HepG2 (cell line): ENCODE data around the gene NTS. TPM values are rescaled to one million over a fixed set of nuclear protein-coding genes. Genes with fewer than 3 reads are reported as not detected.

Source experiments
- ATAC-seq: fragments of 200-7000 bp; cut with Tn5 transposase; 3 replicates; pipeline ENCODE4 v1.9.1; 2020; ENCODE audit warnings: mild to moderate bottlenecking, moderate library complexity
- BruUV-seq: library from RNA; stranded (reverse); fragments of 400-500 nt; replicated peaks from 2 replicates; lab custom pipeline; 2021; lab: Mats Ljungman, UMichigan
- CTCF ChIA-PET: fragments of 300-600 bp; formaldehyde crosslinking; extraction: SDS; loops from one replicate; lab custom pipeline; 2021; ENCODE audit warnings: low total read pairs, inconsistent platforms, low intra/inter-chr PET ratio; lab: Yijun Ruan, JAX
- POLR2A ChIA-PET: fragments of 350-600 bp; sonication (Branson Sonifier 250); formaldehyde crosslinking; loops from one replicate; lab custom pipeline; 2020; ENCODE audit warnings: antibody characterized with exemption, inconsistent platforms; lab: Yijun Ruan, JAX
- DNase-seq: peaks from one replicate; pipeline ENCODE4 v3.0.0-alpha.2; 2015; ENCODE audit warnings: low spot score
- FAIRE-seq: peaks from 3 replicates; lab custom pipeline; 2011; peaks lifted over from hg19 to GRCh38; lab: Jason Lieb, UNC
- H2AFZ ChIP-seq: one replicate; pipeline ENCODE4 v1.6.1; 2011; ENCODE audit warnings: low read length, inconsistent platforms
- H3K27ac ChIP-seq: fragments of 300-600 bp; 3 replicates; pipeline ENCODE4 v1.8.0; 2011; ENCODE audit warnings: mixed run types, mild to moderate bottlenecking, mixed read lengths, low read length, inconsistent platforms; ENCODE audit not compliant: insufficient read depth; ENCODE audit errors: extremely low read length
- H3K27me3 ChIP-seq, 2 experiments: fragments of 200-600 bp in 1 of 2; 2 replicates in 1 of 2; 3 replicates in 1 of 2; pipeline versions ENCODE4 v1.6.0 to v1.8.0; 2011; ENCODE audit warnings: low read length in 2 of 2, mild to moderate bottlenecking in 2 of 2, moderate library complexity in 2 of 2, inconsistent platforms in 1 of 2; ENCODE audit not compliant: insufficient read depth in 2 of 2, control insufficient read depth in 1 of 2
- H3K36me3 ChIP-seq, 2 experiments: fragments of 200-600 bp in 1 of 2; replicated peaks in 1 of 2; 2 replicates in 1 of 2; 3 replicates in 1 of 2; pipeline versions ENCODE4 v1.5.1 to v1.8.0; 2011; ENCODE audit warnings: low read length in 2 of 2, inconsistent platforms in 1 of 2; ENCODE audit not compliant: insufficient read depth in 2 of 2, control insufficient read depth in 1 of 2
- H3K4me1 ChIP-seq: 2 replicates; pipeline ENCODE4 v1.5.1; 2012; ENCODE audit warnings: low read length, inconsistent platforms; ENCODE audit not compliant: insufficient read depth
- H3K4me2 ChIP-seq: 2 replicates; pipeline ENCODE4 v1.6.0; 2011; ENCODE audit warnings: low read depth, low read length, inconsistent platforms
- H3K4me3 ChIP-seq, 3 experiments: fragments of 200-600 bp in 1 of 3; sonication (generic), shearing (Covaris generic) in 1 of 3; replicated peaks in 1 of 3; 2 replicates each; pipeline ENCODE4 v1.5.1; 2011 to 2016; ENCODE audit warnings: low read length in 3 of 3, inconsistent platforms in 2 of 3, low read depth in 2 of 3, mild to moderate bottlenecking in 2 of 3, control low read depth in 1 of 3, mixed read lengths in 1 of 3; ENCODE audit not compliant: insufficient read depth in 1 of 3
- H3K79me2 ChIP-seq: one replicate; pipeline ENCODE4 v1.6.1; 2011; ENCODE audit warnings: low read length, inconsistent platforms; ENCODE audit not compliant: insufficient read depth
- H3K9ac ChIP-seq: 2 replicates; pipeline ENCODE4 v1.6.0; 2011; ENCODE audit warnings: mild to moderate bottlenecking, low read depth, low read length, inconsistent platforms; ENCODE audit not compliant: insufficient read depth
- H3K9me3 ChIP-seq: 2 replicates; pipeline ENCODE4 v1.5.1; 2012; ENCODE audit warnings: mild to moderate bottlenecking, low read length
- H4K20me1 ChIP-seq: 2 replicates; pipeline ENCODE4 v1.6.0; 2011; ENCODE audit warnings: inconsistent platforms, mild to moderate bottlenecking, low read length, moderate library complexity; ENCODE audit not compliant: insufficient read depth
- SMC3 ChIP-seq: IDR thresholded peaks from 2 replicates; pipeline ENCODE4 v1.6.1; 2011; ENCODE audit warnings: low read length, improper control_type of control experiment
- STAG1 ChIP-seq: sonication (generic); formaldehyde crosslinking; IDR thresholded peaks from 2 replicates; pipeline ENCODE4 v1.4.0; 2020; ENCODE audit warnings: missing genetic modification reagents
- ZNF12 ChIP-seq: sonication (generic); formaldehyde crosslinking; IDR thresholded peaks from 2 replicates; pipeline ENCODE4 v1.5.0; 2020; ENCODE audit warnings: missing genetic modification reagents
- ZNF251 ChIP-seq: sonication (generic); formaldehyde crosslinking; IDR thresholded peaks from 2 replicates; pipeline ENCODE4 v1.9.0; 2021; ENCODE audit warnings: mild to moderate bottlenecking, missing genetic modification reagents
- ZNF572 ChIP-seq: sonication (generic); formaldehyde crosslinking; IDR thresholded peaks from 2 replicates; pipeline ENCODE4 v1.5.1; 2020; ENCODE audit warnings: mild to moderate bottlenecking, missing genetic modification reagents
- WGBS: methylation state at CpG from one replicate; pipeline ENCODE4 v1.1.6; 2017; ENCODE audit warnings: low lambda C conversion rate; 5-methylcytosine and 5-hydroxymethylcytosine counted together
- in situ Hi-C: cut with HindIII; loops from 2 replicates; pipeline ENCODE4 v1.10.0; 2017; ENCODE audit warnings: low pct_unique_long_range_greater_than_20kb; ENCODE audit not compliant: extremely low pct_ligation_motif_present
- intact Hi-C: fragments of 100-400 bp; cut with micrococcal nuclease; formaldehyde crosslinking; loops from one replicate; pipeline ENCODE4 v1.10.0; 2022; ENCODE audit not compliant: unreplicated experiment
- polyA plus RNA-seq, 8 experiments: library from polyadenylated mRNA; depleted of rRNA in 3 of 8; stranded (reverse) in 7 of 8; unstranded in 1 of 8; fragments of >200 nt; fragmentation: Illumina TruSeq in 4 of 8; extraction: Trizol in 4 of 8; gene quantifications; 2 replicates each; pipeline versions ENCODE4 v1.2.1 to v1.2.3, GENCODE V29; 2011 to 2016; ENCODE audit warnings: low read depth in 4 of 8, missing spikeins in 1 of 8, mixed read lengths in 1 of 8; ENCODE audit not compliant: insufficient read depth in 1 of 8
- total RNA-seq, 5 experiments: library from RNA; depleted of rRNA; stranded (reverse); fragments of >200 nt; fragmentation: Illumina TruSeq; extraction: Trizol; gene quantifications; 2 replicates each; pipeline ENCODE4 v1.2.3, GENCODE V29; 2016; ENCODE audit warnings: low read depth in 1 of 5
- TF ChIP-seq, protein P1 (sequence below): sonication (generic); formaldehyde crosslinking; IDR thresholded peaks from 2 replicates; pipeline ENCODE4 v1.5.0; 2020; ENCODE audit warnings: mild to moderate bottlenecking, missing genetic modification reagents, moderate library complexity
- TF ChIP-seq, protein P2 (sequence below): sonication (generic); formaldehyde crosslinking; IDR thresholded peaks from 2 replicates; pipeline ENCODE4 v1.4.0; 2020; ENCODE audit warnings: missing genetic modification reagents, borderline replicate concordance

NTS gene
- total and polyA plus RNA-seq, 2 of the 13 experiments (the other 11 are each of a cell fraction or from before 2014, with no cell fraction given), result 0.05 to 0.13 TPM

- intact Hi-C loops, result loop anchor here (1.0 kb wide), 2 partner anchors 297 to 404 kb away; no protein-coding TSS in a partner anchor
- no peaks in the 10 kb centered on the region for H3K4me1 ChIP-seq
- no peaks in the 10 kb centered on the region for H3K27me3 ChIP-seq
- ChIA-PET POLR2A (no interaction called here), CTCF (interaction anchor here (0.8 to 1.7 kb wide), 3 partner anchors 297 to 448 kb away, joined by 3 to 5 read pairs (median 5); no protein-coding TSS in a partner anchor)
- DNase-seq, result peak; percentile 47
- no peaks in the 10 kb centered on the region for H3K36me3 ChIP-seq
- no peak overlapping the region for H3K9ac ChIP-seq
- FAIRE-seq, result peak; percentile 30
- in situ Hi-C loops, result loop anchor here (5.0 kb wide), 1 partner anchor 405 kb away; no protein-coding TSS in a partner anchor
- H3K4me3 ChIP-seq, result no peak overlapping the region
- ATAC-seq, result peak; percentile 68
- no peaks in the 10 kb centered on the region for H4K20me1 ChIP-seq
- WGBS, result 33% methylated on average over 3 of the region's 3 CpGs
- no peak overlapping the region for H2AFZ ChIP-seq
- H3K79me2 ChIP-seq, result no peaks in the 10 kb centered on the region
- TF ChIP-seq ZNF251, result no peak
- TF ChIP-seq SMC3, result peak; percentile 63
- TF ChIP-seq ZNF572 (CRISPR knock-in tag), result no peak
- TF ChIP-seq, protein P1, sequence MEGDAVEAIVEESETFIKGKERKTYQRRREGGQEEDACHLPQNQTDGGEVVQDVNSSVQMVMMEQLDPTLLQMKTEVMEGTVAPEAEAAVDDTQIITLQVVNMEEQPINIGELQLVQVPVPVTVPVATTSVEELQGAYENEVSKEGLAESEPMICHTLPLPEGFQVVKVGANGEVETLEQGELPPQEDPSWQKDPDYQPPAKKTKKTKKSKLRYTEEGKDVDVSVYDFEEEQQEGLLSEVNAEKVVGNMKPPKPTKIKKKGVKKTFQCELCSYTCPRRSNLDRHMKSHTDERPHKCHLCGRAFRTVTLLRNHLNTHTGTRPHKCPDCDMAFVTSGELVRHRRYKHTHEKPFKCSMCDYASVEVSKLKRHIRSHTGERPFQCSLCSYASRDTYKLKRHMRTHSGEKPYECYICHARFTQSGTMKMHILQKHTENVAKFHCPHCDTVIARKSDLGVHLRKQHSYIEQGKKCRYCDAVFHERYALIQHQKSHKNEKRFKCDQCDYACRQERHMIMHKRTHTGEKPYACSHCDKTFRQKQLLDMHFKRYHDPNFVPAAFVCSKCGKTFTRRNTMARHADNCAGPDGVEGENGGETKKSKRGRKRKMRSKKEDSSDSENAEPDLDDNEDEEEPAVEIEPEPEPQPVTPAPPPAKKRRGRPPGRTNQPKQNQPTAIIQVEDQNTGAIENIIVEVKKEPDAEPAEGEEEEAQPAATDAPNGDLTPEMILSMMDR (CRISPR knock-in tag), result peak; percentile 70
- TF ChIP-seq, protein P2, sequence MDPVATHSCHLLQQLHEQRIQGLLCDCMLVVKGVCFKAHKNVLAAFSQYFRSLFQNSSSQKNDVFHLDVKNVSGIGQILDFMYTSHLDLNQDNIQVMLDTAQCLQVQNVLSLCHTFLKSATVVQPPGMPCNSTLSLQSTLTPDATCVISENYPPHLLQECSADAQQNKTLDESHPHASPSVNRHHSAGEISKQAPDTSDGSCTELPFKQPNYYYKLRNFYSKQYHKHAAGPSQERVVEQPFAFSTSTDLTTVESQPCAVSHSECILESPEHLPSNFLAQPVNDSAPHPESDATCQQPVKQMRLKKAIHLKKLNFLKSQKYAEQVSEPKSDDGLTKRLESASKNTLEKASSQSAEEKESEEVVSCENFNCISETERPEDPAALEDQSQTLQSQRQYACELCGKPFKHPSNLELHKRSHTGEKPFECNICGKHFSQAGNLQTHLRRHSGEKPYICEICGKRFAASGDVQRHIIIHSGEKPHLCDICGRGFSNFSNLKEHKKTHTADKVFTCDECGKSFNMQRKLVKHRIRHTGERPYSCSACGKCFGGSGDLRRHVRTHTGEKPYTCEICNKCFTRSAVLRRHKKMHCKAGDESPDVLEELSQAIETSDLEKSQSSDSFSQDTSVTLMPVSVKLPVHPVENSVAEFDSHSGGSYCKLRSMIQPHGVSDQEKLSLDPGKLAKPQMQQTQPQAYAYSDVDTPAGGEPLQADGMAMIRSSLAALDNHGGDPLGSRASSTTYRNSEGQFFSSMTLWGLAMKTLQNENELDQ (CRISPR knock-in tag), result no peak
- peak; percentile 55 for TF ChIP-seq STAG1
- TF ChIP-seq ZNF12 (CRISPR knock-in tag), result no peak
- no peak overlapping the region for H3K4me2 ChIP-seq
- H3K9me3 ChIP-seq, result no peaks in the 10 kb centered on the region
- H3K27ac ChIP-seq, result no peak overlapping the region
- no TSS peak for BruUV-seq
These were observed 1.5 kb upstream of the NTS start for GRCh38 chr12:85872497-85873091.
